Parathyroid adenoma (tissue), 2 donors: Measurements from ENCODE around the gene FCER2.

ENCODE experiments used
- H2AFZ ChIP-seq: fragments of 300-600 bp; sonication (generic); one replicate; pipeline ENCODE4 v1.7.0; 2017; ENCODE audit warnings: antibody characterized with exemption, mild to moderate bottlenecking
- H3K27ac ChIP-seq: fragments of 300-600 bp; sonication (generic); one replicate; pipeline ENCODE4 v1.7.0; 2017
- H3K27me3 ChIP-seq: fragments of 300-600 bp; sonication (generic); one replicate; pipeline ENCODE4 v1.7.0; 2017; ENCODE audit warnings: low read length; ENCODE audit not compliant: control insufficient read depth, insufficient read depth
- H3K36me3 ChIP-seq: fragments of 300-600 bp; sonication (generic); one replicate; pipeline ENCODE4 v1.7.0; 2017; ENCODE audit warnings: low read length; ENCODE audit not compliant: control insufficient read depth, insufficient read depth
- H3K4me1 ChIP-seq: fragments of 300-600 bp; sonication (generic); one replicate; pipeline ENCODE4 v1.7.0; 2017; ENCODE audit warnings: control low read depth
- H3K4me2 ChIP-seq: fragments of 300-600 bp; sonication (generic); one replicate; pipeline ENCODE4 v1.7.0; 2017; ENCODE audit warnings: low read length
- H3K4me3 ChIP-seq: fragments of 300-600 bp; sonication (generic); one replicate; pipeline ENCODE4 v1.7.0; 2017; ENCODE audit warnings: low read depth, low read length
- H3K79me2 ChIP-seq: fragments of 300-600 bp; sonication (generic); one replicate; pipeline ENCODE4 v1.7.0; 2017; ENCODE audit warnings: control low read depth
- H3K9ac ChIP-seq: fragments of 300-600 bp; sonication (generic); one replicate; pipeline ENCODE4 v1.7.0; 2017; ENCODE audit warnings: mild to moderate bottlenecking
- H3K9me3 ChIP-seq: fragments of 300-600 bp; sonication (generic); one replicate; pipeline ENCODE4 v1.7.0; 2017; ENCODE audit warnings: low read length; ENCODE audit not compliant: control insufficient read depth
- TF ChIP-seq, protein P1 (sequence below): fragments of 300-600 bp; sonication (generic); IDR thresholded peaks from one replicate; pipeline ENCODE4 v1.7.0; 2017; ENCODE audit warnings: antibody characterized with exemption, mild to moderate bottlenecking
- donor health status: primary hyperparathyroidism.

The FCER2 gene

DNA sequence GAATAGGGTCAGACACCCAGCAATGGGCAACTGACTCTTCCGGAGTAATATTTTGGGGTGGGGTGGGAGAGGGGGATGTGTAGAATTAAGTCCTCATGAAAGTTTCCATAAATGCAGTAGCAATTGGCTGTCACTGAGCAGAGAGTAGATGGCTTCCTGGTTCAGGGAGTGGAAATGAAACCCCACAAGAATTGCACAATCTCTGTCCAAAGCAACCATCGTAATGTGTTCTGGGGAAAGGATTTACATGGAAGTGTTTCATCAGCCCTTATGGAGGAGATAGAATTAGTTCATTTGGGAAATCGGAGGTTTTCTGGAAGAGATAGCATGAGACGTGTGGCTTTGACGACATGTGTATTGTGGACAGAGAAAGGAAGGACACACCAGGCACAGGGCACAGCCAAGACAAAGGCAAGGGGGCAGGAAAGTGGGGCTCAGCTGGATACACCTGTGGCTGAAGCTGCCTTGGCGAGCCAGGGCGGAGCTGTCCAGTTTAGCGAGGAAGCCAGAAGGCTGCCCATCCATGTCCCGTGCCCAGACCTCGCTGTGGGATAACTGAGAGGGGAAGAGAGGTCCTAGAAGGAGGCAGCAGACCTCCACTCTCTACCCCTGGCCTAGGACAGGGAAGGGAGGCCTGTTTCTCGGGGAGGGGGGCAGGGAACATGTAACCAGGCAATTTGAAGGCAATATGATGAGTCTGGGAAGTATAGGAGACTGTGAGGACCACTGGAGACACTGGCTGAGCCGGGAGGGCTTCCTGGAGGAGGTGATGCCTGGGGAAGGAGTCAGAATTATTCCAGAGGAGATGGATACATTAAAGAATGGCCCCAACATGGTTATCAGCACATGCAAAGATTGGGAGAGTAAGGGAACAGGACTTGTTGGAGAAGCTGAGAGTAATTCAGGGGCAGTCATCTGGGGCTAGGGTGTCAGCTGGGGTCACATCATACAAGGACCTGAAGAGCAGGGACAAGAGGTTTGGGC is 32.6 kb upstream of the FCER2 start:
- H3K9ac ChIP-seq: no peak overlapping the region
- H3K4me2 ChIP-seq: no peak overlapping the region
- no peaks in the 10 kb centered on the region for H3K4me1 ChIP-seq
- no peak overlapping the region for H3K27ac ChIP-seq
- no peak overlapping the region for H2AFZ ChIP-seq
- H3K36me3 ChIP-seq: no peaks in the 10 kb centered on the region
- no peaks in the 10 kb centered on the region for H3K27me3 ChIP-seq
- H3K79me2 ChIP-seq: no peaks in the 10 kb centered on the region
- TF ChIP-seq, protein P1, sequence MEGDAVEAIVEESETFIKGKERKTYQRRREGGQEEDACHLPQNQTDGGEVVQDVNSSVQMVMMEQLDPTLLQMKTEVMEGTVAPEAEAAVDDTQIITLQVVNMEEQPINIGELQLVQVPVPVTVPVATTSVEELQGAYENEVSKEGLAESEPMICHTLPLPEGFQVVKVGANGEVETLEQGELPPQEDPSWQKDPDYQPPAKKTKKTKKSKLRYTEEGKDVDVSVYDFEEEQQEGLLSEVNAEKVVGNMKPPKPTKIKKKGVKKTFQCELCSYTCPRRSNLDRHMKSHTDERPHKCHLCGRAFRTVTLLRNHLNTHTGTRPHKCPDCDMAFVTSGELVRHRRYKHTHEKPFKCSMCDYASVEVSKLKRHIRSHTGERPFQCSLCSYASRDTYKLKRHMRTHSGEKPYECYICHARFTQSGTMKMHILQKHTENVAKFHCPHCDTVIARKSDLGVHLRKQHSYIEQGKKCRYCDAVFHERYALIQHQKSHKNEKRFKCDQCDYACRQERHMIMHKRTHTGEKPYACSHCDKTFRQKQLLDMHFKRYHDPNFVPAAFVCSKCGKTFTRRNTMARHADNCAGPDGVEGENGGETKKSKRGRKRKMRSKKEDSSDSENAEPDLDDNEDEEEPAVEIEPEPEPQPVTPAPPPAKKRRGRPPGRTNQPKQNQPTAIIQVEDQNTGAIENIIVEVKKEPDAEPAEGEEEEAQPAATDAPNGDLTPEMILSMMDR: no peak
- H3K4me3 ChIP-seq: no peak overlapping the region
- H3K9me3 ChIP-seq: no peaks in the 10 kb centered on the region

DNA sequence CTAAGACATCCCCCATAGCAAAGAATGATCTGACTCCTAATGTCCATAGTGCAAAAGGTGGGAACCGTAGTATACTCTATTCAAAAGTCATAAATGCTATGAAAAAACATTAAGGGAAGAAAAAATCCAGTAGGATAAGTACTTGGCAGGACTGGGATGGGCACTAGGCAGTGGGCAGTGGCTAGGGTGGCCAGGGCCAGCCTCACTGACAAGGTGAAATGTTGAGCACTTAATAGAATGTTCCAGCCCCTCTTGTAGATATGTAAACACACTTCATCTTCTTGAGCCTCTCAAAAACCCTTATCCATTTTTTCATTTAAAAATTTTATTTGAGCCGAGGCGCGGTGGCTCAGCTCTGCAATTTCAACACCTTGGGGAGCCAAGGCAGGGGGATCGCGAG is 31.4 kb upstream of the FCER2 start:
- no peak overlapping the region for H3K4me2 ChIP-seq
- no peaks in the 10 kb centered on the region for H3K4me1 ChIP-seq
- no peaks in the 10 kb centered on the region for H3K27me3 ChIP-seq
- H2AFZ ChIP-seq: no peak overlapping the region
- H3K79me2 ChIP-seq: no peaks in the 10 kb centered on the region
- H3K27ac ChIP-seq: no peak overlapping the region
- H3K36me3 ChIP-seq: no peaks in the 10 kb centered on the region
- TF ChIP-seq, protein P1: no peak
- no peaks in the 10 kb centered on the region for H3K9me3 ChIP-seq
- H3K9ac ChIP-seq: no peak overlapping the region
- no peak overlapping the region for H3K4me3 ChIP-seq

GRCh38 chr19:7732045-7732444 is 30.1 kb upstream of the FCER2 start, which contains the start of gene CLEC4G:
Gene CLEC4G (minus strand): TSS chr19:7732110. CDS start chr19:7732102, 8 bp downstream.
- Histone ChIP-seq H3K27me3 (no peaks in the 10 kb centered on the region), H3K9ac (no peak within 1 kb of the TSS), H2AFZ (no peak within 1 kb of the TSS), H3K4me2 (no peak within 1 kb of the TSS), H3K4me3 (no peak within 1 kb of the TSS), H3K4me1 (no peaks in the 10 kb centered on the region), H3K9me3 (no peaks in the 10 kb centered on the region), H3K27ac (no peak within 1 kb of the TSS), H3K36me3 (no peaks in the 10 kb centered on the region), H3K79me2 (no peaks in the 10 kb centered on the region)
- TF ChIP-seq, protein P1: no peak

DNA sequence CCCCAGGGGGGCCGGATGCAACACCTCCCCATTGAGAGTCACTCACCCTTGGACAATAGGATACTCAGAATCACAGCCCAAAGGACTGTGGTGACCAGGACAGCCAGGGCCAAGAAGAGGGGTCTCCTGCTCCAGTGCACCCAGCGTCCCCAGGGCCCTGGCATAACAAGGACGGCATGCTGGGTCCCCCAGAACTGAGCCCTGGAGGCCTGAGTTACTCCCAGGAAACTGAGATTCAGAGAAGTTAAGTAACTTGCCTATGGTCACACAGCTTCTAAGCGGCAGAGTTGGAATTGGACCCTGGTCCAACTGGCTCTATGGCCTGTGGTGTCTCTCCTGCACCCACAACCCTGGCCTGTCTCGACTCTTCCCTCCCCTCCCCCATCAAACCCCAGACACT is 29.7 kb upstream of the FCER2 start:
- H3K9ac ChIP-seq: no peak overlapping the region
- H3K27ac ChIP-seq: no peak overlapping the region
- no peak overlapping the region for H3K4me2 ChIP-seq
- H3K36me3 ChIP-seq: no peaks in the 10 kb centered on the region
- H3K27me3 ChIP-seq: no peaks in the 10 kb centered on the region
- H3K9me3 ChIP-seq: no peaks in the 10 kb centered on the region
- TF ChIP-seq, protein P1: no peak
- no peak overlapping the region for H2AFZ ChIP-seq
- H3K4me3 ChIP-seq: no peak overlapping the region
- no peaks in the 10 kb centered on the region for H3K79me2 ChIP-seq
- H3K4me1 ChIP-seq: no peaks in the 10 kb centered on the region
